Measurements from ENCODE around the gene SYCE1L. TPM values are rescaled to one million over a fixed set of nuclear protein-coding genes. Genes with fewer than 3 reads are reported as not detected.

The SYCE1L gene
- polyA plus RNA-seq, 1 donor (not counting 4 experiments of a cell fraction or from before 2014, with no cell fraction given) = 0.21 TPM

DNA sequence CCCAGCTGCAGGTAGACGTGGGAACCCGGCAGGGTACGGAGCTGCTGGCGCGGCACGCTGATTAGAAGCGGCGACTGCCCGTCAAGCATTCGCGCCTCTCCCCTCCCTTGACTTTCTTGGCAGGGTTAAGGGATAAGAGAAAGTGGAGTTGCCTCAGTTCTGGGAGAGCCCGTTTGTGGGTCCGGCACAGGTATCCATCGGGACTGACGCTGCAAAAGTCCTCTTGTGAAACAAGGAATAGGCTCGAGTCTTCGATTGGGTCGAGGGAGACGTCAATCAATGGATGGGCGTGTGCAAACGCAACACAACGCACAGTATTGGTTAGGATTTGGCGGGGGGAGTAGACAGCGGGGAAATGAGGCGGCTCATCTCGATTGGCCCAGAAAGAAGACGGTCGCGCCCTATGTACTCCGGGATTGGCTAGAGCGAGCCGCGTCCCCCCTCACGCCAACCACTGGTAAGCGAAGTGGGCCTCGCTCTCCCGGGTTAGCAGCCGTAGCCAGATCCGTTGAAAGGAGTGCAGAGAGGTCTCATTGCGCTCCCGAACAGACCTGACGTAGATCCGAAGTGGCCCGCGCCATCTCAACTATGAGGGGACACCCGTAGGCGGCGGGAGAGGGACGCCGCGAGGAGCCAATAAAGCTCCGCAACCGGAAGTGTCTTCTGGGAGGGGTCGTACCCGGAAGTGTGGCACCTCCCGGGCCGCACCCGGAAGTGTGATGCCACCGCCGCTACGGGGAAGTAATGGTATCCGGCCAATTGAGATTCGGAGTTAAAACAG lies 8.5 kb upstream of the SYCE1L start, which contains the start of gene MON1B:
Gene MON1B, plus strand, starts transcription at position 713 of the 781 bp plus-strand sequence. CDS start 296 bp downstream, outside the sequence.
- no peaks in the 10 kb centered on the region for H4K20me1 ChIP-seq (ENCODE audit: control insufficient read depth, extremely low read depth, insufficient read depth, low read length)
- H3K27ac ChIP-seq (ENCODE audit: control insufficient read depth, insufficient read depth, low read length) = peak within 1 kb of the TSS; percentile 83
- H3K36me3 ChIP-seq (ENCODE audit: control insufficient read depth in 2 of 2, extremely low read depth in 1 of 2, insufficient read depth in 2 of 2, low read length in 2 of 2) = peaks cover 10 to 14% of the 10 kb centered on the region in 2 experiments
- peak within 1 kb of the TSS; percentile 95 for H3K4me2 ChIP-seq (ENCODE audit: control insufficient read depth, extremely low read depth, insufficient read depth, low read depth, low read length)
- peak; percentile 86 for FAIRE-seq
- H3K4me1 ChIP-seq (ENCODE audit: control insufficient read depth, extremely low read depth, insufficient read depth, low read length) = peaks cover 10% of the 10 kb centered on the region
- H2AFZ ChIP-seq (ENCODE audit: control insufficient read depth, low read length) = peak within 1 kb of the TSS; percentile 95
- peak; percentile 92 for DNase-seq (ENCODE audit: low read depth, low spot score)
- peaks cover 31% of the 10 kb centered on the region for H3K79me2 ChIP-seq (ENCODE audit: control insufficient read depth, insufficient read depth, low read length)
- H3K27me3 ChIP-seq (ENCODE audit: control insufficient read depth, extremely low read depth, insufficient read depth, low read length) = no peaks in the 10 kb centered on the region
- H3K9ac ChIP-seq (ENCODE audit: control insufficient read depth, extremely low read depth, insufficient read depth, low read length) = peak within 1 kb of the TSS; percentile 86
- H3K9me3 ChIP-seq (ENCODE audit: control insufficient read depth, low read depth, low read length) = no peaks in the 10 kb centered on the region
- H3K9me1 ChIP-seq (ENCODE audit: control insufficient read depth, extremely low read depth, insufficient read depth, low read length) = no peaks in the 10 kb centered on the region
- TF ChIP-seq EZH2 (IDR thresholded peaks at IDR 0.05; ENCODE audit: low read length) = no peak
- TF ChIP-seq, protein P1, sequence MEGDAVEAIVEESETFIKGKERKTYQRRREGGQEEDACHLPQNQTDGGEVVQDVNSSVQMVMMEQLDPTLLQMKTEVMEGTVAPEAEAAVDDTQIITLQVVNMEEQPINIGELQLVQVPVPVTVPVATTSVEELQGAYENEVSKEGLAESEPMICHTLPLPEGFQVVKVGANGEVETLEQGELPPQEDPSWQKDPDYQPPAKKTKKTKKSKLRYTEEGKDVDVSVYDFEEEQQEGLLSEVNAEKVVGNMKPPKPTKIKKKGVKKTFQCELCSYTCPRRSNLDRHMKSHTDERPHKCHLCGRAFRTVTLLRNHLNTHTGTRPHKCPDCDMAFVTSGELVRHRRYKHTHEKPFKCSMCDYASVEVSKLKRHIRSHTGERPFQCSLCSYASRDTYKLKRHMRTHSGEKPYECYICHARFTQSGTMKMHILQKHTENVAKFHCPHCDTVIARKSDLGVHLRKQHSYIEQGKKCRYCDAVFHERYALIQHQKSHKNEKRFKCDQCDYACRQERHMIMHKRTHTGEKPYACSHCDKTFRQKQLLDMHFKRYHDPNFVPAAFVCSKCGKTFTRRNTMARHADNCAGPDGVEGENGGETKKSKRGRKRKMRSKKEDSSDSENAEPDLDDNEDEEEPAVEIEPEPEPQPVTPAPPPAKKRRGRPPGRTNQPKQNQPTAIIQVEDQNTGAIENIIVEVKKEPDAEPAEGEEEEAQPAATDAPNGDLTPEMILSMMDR (optimal IDR thresholded peaks at IDR 0.05 in 1 of 3, IDR thresholded peaks at IDR 0.05 in 1 of 3, conservative IDR thresholded peaks at IDR 0.05 in 1 of 3; ENCODE audit: extremely low read depth in 1 of 3, insufficient read depth in 2 of 3, low read length in 3 of 3) = no peak
- peak within 1 kb of the TSS; percentile 70 to 93 (median 92) for H3K4me3 ChIP-seq (ENCODE audit: control insufficient read depth in 2 of 3, extremely low read depth in 1 of 3, insufficient read depth in 2 of 3, low read depth in 1 of 3, low read length in 3 of 3)
- dilution Hi-C loops (cut with MboI; ENCODE audit: extremely low pct_ligation_motif_present, low sequenced_read_pairs) = no loop called here

DNA sequence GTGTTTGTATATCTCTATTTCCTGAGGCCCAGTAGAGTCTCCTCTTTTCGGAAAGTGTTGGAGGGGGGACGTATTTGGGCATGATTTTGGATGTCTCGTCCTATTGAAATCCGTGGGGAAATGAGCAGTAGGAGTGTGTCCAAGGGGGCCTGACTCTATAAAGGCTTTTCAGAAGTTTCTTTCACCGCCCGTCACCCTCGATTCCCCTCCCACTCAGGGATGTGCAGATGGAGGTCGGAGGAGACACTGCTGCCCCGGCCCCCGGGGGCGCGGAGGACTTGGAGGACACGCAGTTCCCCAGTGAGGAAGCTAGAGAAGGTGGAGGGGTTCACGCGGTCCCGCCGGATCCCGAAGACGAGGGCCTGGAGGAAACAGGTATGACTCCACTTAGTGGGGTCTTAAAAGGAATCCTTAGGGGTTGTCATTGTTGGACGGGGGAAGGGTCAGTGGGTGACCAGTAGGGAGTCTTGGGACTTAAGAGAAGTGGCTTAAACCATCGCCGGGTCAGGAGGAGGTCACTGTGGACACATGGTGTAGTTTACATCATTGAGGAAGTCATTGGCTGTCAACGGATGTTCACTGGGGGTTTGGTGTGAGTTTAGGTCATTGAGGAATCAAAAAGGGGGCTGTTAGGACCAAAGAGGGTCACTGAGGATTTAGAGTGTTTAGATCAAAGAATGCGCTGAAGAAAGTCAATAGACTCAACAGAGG lies 7.8 kb upstream of the SYCE1L start:
- Histone ChIP-seq H3K9me3 (ENCODE audit: control insufficient read depth, low read depth, low read length) (no peaks in the 10 kb centered on the region), H2AFZ (ENCODE audit: control insufficient read depth, low read length) (peak overlapping the region; percentile 95), H3K9ac (ENCODE audit: control insufficient read depth, extremely low read depth, insufficient read depth, low read length) (peak overlapping the region; percentile 86), H3K79me2 (ENCODE audit: control insufficient read depth, insufficient read depth, low read length) (peaks cover 31% of the 10 kb centered on the region), H3K36me3 (ENCODE audit: control insufficient read depth in 2 of 2, extremely low read depth in 1 of 2, insufficient read depth in 2 of 2, low read length in 2 of 2) (peaks cover 10 to 17% of the 10 kb centered on the region in 2 experiments), H3K27me3 (ENCODE audit: control insufficient read depth, extremely low read depth, insufficient read depth, low read length) (no peaks in the 10 kb centered on the region), H3K9me1 (ENCODE audit: control insufficient read depth, extremely low read depth, insufficient read depth, low read length) (no peaks in the 10 kb centered on the region), H3K4me3 (ENCODE audit: control insufficient read depth in 2 of 3, extremely low read depth in 1 of 3, insufficient read depth in 2 of 3, low read depth in 1 of 3, low read length in 3 of 3) (peak overlapping the region; percentile 70 to 93 (median 92)), H3K4me2 (ENCODE audit: control insufficient read depth, extremely low read depth, insufficient read depth, low read depth, low read length) (peak overlapping the region; percentile 95), H4K20me1 (ENCODE audit: control insufficient read depth, extremely low read depth, insufficient read depth, low read length) (no peaks in the 10 kb centered on the region), H3K27ac (ENCODE audit: control insufficient read depth, insufficient read depth, low read length) (peak overlapping the region; percentile 83), H3K4me1 (ENCODE audit: control insufficient read depth, extremely low read depth, insufficient read depth, low read length) (peaks cover 10% of the 10 kb centered on the region)
- DNase-seq (ENCODE audit: low read depth, low spot score) = no peak
- TF ChIP-seq, protein P1 (optimal IDR thresholded peaks at IDR 0.05 in 1 of 3, IDR thresholded peaks at IDR 0.05 in 1 of 3, conservative IDR thresholded peaks at IDR 0.05 in 1 of 3; ENCODE audit: extremely low read depth in 1 of 3, insufficient read depth in 2 of 3, low read length in 3 of 3) = no peak
- TF ChIP-seq EZH2 (IDR thresholded peaks at IDR 0.05; ENCODE audit: low read length) = no peak
- dilution Hi-C loops (cut with MboI; ENCODE audit: extremely low pct_ligation_motif_present, low sequenced_read_pairs) = no loop called here
- peak; percentile 13 for FAIRE-seq

Measured in keratinocyte (primary cell).